Glomerular visceral epithelial cell (primary cell): ENCODE results near the gene RPP40.
"Not testable (repeated sequence)": the region's sequence is repeated elsewhere in the genome, so short reads cannot be mapped to it uniquely, and the experiment has no call there.

ENCODE experiments used
- DNase-seq: peaks from one replicate; pipeline ENCODE4 v3.0.0-alpha.2; 2016; ENCODE audit errors: extremely low spot score

Gene RPP40

GRCh38 chr6:5003604-5004372 is at the start of gene RPP40:
RPP40 (minus strand) TSS chr6:5004037; CDS start chr6:5004002, 35 bp downstream.
- DNase-seq, result peak; percentile 98

- no peak for DNase-seq
Observed at GRCh38 chr6:5053038-5053437, 49.2 kb upstream of the RPP40 start.

GRCh38 chr6:5051394-5051793 is 47.6 kb upstream of the RPP40 start:
- no peak for DNase-seq

GRCh38 chr6:5050009-5050408 is 46.2 kb upstream of the RPP40 start:
- DNase-seq, result no peak

- DNase-seq, result no peak
Observed at GRCh38 chr6:5046430-5046829, 42.6 kb upstream of the RPP40 start.

GRCh38 chr6:5045416-5045815 is 41.6 kb upstream of the RPP40 start:
- no peak for DNase-seq

GRCh38 chr6:5044866-5045265 is 41.0 kb upstream of the RPP40 start:
- DNase-seq, result no peak

- DNase-seq, result no peak
Observed at GRCh38 chr6:5042436-5042835, 38.6 kb upstream of the RPP40 start.

- DNase-seq, result no peak
Observed at GRCh38 chr6:5041955-5042354, 38.1 kb upstream of the RPP40 start.

- peak; percentile 13 for DNase-seq
Observed at GRCh38 chr6:5036269-5036668, 32.4 kb upstream of the RPP40 start.

GRCh38 chr6:5034736-5035135 is 30.9 kb upstream of the RPP40 start:
- DNase-seq, result no peak

- no peak for DNase-seq
Observed at GRCh38 chr6:5034328-5034727, 30.5 kb upstream of the RPP40 start.

- not testable (repeated sequence) for DNase-seq
Observed at GRCh38 chr6:5033214-5033904, 29.5 kb upstream of the RPP40 start.

GRCh38 chr6:5032706-5033105 is 28.9 kb upstream of the RPP40 start:
- not testable (repeated sequence) for DNase-seq

- DNase-seq, result no peak
Observed at GRCh38 chr6:5031150-5031549, 27.3 kb upstream of the RPP40 start.

- DNase-seq, result peak; percentile 78
Observed at GRCh38 chr6:5030596-5031136, 26.8 kb upstream of the RPP40 start.

GRCh38 chr6:5029609-5030008 is 25.8 kb upstream of the RPP40 start:
- no peak for DNase-seq

- DNase-seq, result no peak
Observed at GRCh38 chr6:5028921-5029320, 25.1 kb upstream of the RPP40 start.

GRCh38 chr6:5028301-5028700 is 24.5 kb upstream of the RPP40 start:
- no peak for DNase-seq

GRCh38 chr6:5025911-5026819 is 22.3 kb upstream of the RPP40 start:
- peak; percentile 25 for DNase-seq

GRCh38 chr6:5023923-5024322 is 20.1 kb upstream of the RPP40 start:
- no peak for DNase-seq

GRCh38 chr6:5020142-5020541 is 16.3 kb upstream of the RPP40 start:
- DNase-seq, result no peak
